RWPE1 (cell line): ENCODE measurements around the gene NYAP2.

ENCODE experiments used
- CTCF ChIA-PET: fragments of 350-600 bp; sonication (Branson Sonifier 250); formaldehyde crosslinking; extraction: SDS; loops from one replicate; lab custom pipeline; 2021; lab: Yijun Ruan, JAX
- POLR2A ChIA-PET: fragments of 400-600 bp; formaldehyde crosslinking; extraction: SDS; loops from one replicate; lab custom pipeline; 2020; ENCODE audit warnings: antibody characterized with exemption; ENCODE audit not compliant: low non-redundant PET; lab: Yijun Ruan, JAX
- DNase-seq: peaks from one replicate; pipeline ENCODE4 v3.0.0; 2012; ENCODE audit warnings: low spot score
- H3K27ac ChIP-seq: fragments of 450-650 bp; 2 replicates; pipeline ENCODE4 v1.5.1; 2017
- TF ChIP-seq, protein P1 (sequence below): fragments of 450-650 bp; conservative IDR thresholded peaks from 2 replicates; pipeline ENCODE4 v1.5.1; 2017; ENCODE audit warnings: low read depth, mild to moderate bottlenecking

Gene NYAP2

DNA sequence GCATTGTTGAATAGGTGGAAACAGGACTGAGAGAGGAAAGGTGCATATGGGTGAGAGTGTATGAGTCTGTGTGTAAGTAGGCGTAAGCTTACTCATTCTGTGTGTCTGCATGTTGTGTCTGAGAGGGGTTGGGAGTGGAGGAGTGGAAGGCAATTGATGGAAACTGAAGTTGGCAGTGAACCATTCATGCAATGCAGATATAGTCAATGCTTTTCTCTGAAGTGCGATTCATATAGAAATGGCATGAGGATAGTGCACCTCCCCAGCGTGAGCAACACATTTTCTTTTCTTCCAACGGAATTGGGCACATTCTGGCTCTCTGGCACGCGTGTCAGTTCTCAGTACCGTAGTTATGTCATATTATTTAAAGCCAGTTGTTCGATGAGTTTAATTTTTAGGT lies 250.5 kb downstream of the NYAP2 start:
- ChIA-PET CTCF (interaction anchor here (0.5 kb wide), 1 partner anchor 74 kb away, joined by 3 read pairs; no protein-coding TSS in a partner anchor), POLR2A (no interaction called here)
- no peak for DNase-seq
- H3K27ac ChIP-seq = no peak overlapping the region
- TF ChIP-seq, protein P1, sequence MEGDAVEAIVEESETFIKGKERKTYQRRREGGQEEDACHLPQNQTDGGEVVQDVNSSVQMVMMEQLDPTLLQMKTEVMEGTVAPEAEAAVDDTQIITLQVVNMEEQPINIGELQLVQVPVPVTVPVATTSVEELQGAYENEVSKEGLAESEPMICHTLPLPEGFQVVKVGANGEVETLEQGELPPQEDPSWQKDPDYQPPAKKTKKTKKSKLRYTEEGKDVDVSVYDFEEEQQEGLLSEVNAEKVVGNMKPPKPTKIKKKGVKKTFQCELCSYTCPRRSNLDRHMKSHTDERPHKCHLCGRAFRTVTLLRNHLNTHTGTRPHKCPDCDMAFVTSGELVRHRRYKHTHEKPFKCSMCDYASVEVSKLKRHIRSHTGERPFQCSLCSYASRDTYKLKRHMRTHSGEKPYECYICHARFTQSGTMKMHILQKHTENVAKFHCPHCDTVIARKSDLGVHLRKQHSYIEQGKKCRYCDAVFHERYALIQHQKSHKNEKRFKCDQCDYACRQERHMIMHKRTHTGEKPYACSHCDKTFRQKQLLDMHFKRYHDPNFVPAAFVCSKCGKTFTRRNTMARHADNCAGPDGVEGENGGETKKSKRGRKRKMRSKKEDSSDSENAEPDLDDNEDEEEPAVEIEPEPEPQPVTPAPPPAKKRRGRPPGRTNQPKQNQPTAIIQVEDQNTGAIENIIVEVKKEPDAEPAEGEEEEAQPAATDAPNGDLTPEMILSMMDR = no peak

DNA sequence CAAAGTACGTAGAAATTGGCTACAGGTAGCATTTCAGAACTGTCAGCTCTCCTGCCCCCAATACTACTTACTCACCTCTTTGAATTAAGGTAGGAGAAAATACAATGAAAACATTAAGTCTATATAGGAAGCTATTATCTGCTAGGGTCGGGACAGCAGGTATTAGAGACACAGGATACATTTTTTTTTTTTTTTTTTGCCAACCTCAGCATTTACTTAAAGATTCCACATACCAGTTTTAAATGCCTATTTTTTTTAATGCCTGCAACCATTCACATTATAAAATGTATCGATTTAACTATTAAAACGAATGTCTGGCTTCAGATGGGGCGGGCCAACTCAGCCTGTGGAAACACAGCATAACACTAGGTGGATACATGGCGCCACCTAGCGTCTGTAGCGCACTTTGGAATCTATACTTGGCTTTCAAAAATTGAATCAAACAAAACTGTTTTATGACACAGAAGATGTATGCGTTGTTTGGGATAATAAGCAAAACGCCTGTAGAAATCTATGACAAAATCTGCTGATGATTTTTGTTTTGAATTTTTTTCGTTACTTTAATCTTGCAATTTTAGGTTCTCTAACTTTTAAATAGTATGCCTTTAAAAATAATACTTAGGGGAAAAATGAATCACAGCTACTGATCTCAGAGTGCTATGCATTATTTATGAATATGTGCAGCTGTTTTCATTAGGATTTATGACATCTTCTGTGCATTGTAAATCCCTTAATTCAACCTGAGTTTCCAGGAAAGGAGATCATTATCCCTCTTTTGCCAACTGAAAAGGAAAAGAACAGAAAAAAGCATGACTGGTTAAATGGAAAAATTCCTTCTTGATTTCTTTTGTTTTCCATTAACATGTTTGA lies 261.0 kb downstream of the NYAP2 start:
- TF ChIP-seq, protein P1 = peak; percentile 88
- DNase-seq = peak; percentile 72
- CTCF ChIA-PET = interaction anchor here (0.6 to 2.0 kb wide), 19 partner anchors 67 to 1547 kb away, joined by 3 to 7 read pairs (median 3); no protein-coding TSS in a partner anchor
- POLR2A ChIA-PET = no interaction called here
- no peak overlapping the region for H3K27ac ChIP-seq

DNA sequence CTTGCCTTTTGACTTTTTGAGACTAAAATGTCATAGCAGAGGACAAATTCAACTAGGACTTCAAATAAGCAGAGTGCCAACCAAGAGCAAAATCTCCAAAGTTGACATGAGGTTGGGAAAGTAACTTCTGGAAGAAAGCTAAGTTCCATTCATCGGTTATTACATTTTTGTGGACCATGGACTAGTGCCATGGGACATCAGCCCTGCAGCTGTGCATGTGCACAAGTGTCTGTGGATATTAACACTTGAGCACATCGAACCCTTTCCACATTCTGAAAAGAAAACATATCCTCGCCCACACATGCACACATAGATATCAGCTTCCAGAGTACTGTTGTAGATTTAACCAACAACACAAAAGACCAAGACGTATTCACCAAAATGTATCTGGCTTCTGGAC lies 262.6 kb downstream of the NYAP2 start:
- no peak overlapping the region for H3K27ac ChIP-seq
- POLR2A ChIA-PET = no interaction called here
- CTCF ChIA-PET = no interaction called here
- TF ChIP-seq, protein P1 = no peak
- DNase-seq = no peak

DNA sequence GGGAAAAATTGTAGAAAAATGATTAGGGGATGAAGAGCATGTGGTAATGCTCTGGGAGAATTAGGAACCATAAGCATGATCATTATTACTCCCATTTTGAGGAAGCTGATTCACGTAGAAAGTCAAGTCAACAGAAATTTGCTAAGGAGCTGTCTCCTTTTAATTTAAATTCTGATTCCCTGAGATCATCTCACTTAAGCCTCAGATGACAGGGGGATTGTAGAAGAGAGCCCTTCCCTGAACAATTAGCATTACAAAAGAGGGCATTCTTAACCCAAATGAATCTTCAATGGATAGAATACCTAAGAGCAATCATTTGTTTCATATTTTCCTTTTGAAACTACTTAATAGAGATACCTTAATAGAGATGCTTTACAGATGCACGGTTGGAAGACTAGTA lies 267.9 kb downstream of the NYAP2 start:
- POLR2A ChIA-PET = no interaction called here
- DNase-seq = no peak
- TF ChIP-seq, protein P1 = no peak
- H3K27ac ChIP-seq = no peak overlapping the region
- CTCF ChIA-PET = interaction anchor here (1.1 kb wide), 1 partner anchor 1439 kb away, joined by 3 read pairs; no protein-coding TSS in a partner anchor

DNA sequence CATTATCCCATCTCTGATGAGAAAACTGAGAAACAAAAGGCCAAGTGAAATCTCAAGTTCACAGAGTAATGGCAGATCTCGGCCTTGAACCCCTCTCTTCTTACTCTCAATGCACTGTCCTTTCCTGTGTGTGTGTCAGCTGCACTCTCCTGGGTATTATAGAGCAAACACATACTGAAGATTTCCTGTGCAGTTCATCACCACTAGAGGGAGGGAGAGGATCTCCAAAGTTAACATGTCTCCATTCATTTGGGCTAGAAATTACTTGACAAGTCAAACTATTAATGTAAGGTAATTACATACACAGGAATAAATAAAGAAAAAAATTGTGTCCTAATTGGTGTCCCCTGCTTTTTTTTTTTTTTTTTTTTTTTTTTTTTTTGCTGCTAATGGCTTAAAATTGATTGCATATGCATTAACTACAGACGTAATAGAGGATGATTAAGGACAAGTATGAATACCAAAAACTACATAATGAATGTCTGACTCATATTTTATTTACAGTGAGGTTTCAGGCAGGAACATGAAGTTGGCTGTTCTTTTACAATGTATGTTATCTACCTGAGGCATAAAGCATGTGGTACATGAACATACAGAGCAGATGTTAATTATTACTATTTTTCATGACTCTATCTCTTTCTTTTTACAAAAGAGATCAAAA lies 269.2 kb downstream of the NYAP2 start:
- TF ChIP-seq, protein P1 = peak; percentile 79
- ChIA-PET POLR2A (no interaction called here), CTCF (interaction anchor here (0.5 to 1.7 kb wide), 10 partner anchors 12 to 1521 kb away, joined by 3 to 10 read pairs (median 3); partner anchors contain the start of genes IRS1 and RHBDD1)
- peak; percentile 54 for DNase-seq
- H3K27ac ChIP-seq = no peak overlapping the region
